Calu3 (cell line): ENCODE results near the gene GLB1L. TPM values are rescaled to one million over a fixed set of nuclear protein-coding genes. Genes with fewer than 3 reads are reported as not detected.

Source experiments
- BruUV-seq: library from RNA; stranded (reverse); fragments of 400-500 nt; replicated peaks from 2 replicates; lab custom pipeline; 2021; lab: Mats Ljungman, UMichigan
- CTCF ChIA-PET: fragments of 300-600 bp; sonication (Branson Sonifier 250); formaldehyde crosslinking; loops from one replicate; lab custom pipeline; 2022; ENCODE audit warnings: antibody characterized with exemption; lab: Charles Lee
- DNase-seq: peaks from one replicate; pipeline ENCODE4 v3.0.0; 2022
- H3K27ac Mint-ChIP-seq: one replicate; pipeline ENCODE4 v1.8.0; 2022; ENCODE audit warnings: mixed read lengths; ENCODE audit not compliant: unreplicated experiment
- H3K27me3 Mint-ChIP-seq: one replicate; pipeline ENCODE4 v1.8.0; 2022; ENCODE audit warnings: mixed read lengths; ENCODE audit not compliant: unreplicated experiment
- H3K36me3 Mint-ChIP-seq: one replicate; pipeline ENCODE4 v1.8.0; 2022; ENCODE audit warnings: mild to moderate bottlenecking, moderate library complexity, mixed read lengths; ENCODE audit not compliant: insufficient read depth, unreplicated experiment
- H3K4me1 Mint-ChIP-seq: one replicate; pipeline ENCODE4 v1.8.0; 2022; ENCODE audit warnings: mild to moderate bottlenecking, low read depth, mixed read lengths; ENCODE audit not compliant: unreplicated experiment
- H3K4me3 Mint-ChIP-seq: one replicate; pipeline ENCODE4 v1.8.0; 2022; ENCODE audit warnings: mild to moderate bottlenecking, low read depth, moderate library complexity, mixed read lengths; ENCODE audit not compliant: unreplicated experiment
- H3K9me3 Mint-ChIP-seq: one replicate; pipeline ENCODE4 v1.8.0; 2022; ENCODE audit warnings: low read depth, mixed read lengths; ENCODE audit not compliant: unreplicated experiment
- CTCF ChIP-seq: fragments of 200-600 bp; IDR thresholded peaks from one replicate; pipeline ENCODE4 v1.8.0; 2022; ENCODE audit warnings: antibody characterized with exemption; ENCODE audit not compliant: unreplicated experiment
- intact Hi-C: fragments of 100-400 bp; cut with micrococcal nuclease; formaldehyde crosslinking; loops from one replicate; pipeline ENCODE4 v1.10.0; 2022; ENCODE audit not compliant: unreplicated experiment
- total RNA-seq: library from RNA; stranded (reverse); gene quantifications from 2 replicates; pipeline ENCODE4 v1.2.3, GENCODE V29; 2022

GLB1L gene
- total RNA-seq, 1 experiment from 2014 or later = 12.1 TPM

GRCh38 chr2:219252570-219252899 is 7.3 kb upstream of the GLB1L start:
- Mint-ChIP-seq H3K4me1 (peaks cover 56% of the 10 kb centered on the region), H3K4me3 (peak overlapping the region; percentile 95), H3K27ac (peak overlapping the region; percentile 70), H3K36me3 (peaks cover 55% of the 10 kb centered on the region), H3K27me3 (no peaks in the 10 kb centered on the region), H3K9me3 (no peaks in the 10 kb centered on the region)
- CTCF ChIA-PET = interaction anchor here (1.5 to 3.2 kb wide), 3 partner anchors 27 to 42 kb away, joined by 5 to 10 read pairs (median 7); partner anchors contain the start of gene DNAJB2
- no TSS peak for BruUV-seq
- no peak for DNase-seq
- TF ChIP-seq CTCF = no peak
- intact Hi-C loops = loop anchor here (5.0 kb wide), 1 partner anchor 45 kb away; no protein-coding TSS in a partner anchor

- intact Hi-C loops = loop anchor here (5.0 kb wide), 1 partner anchor 45 kb away; no protein-coding TSS in a partner anchor
- no peak for TF ChIP-seq CTCF
- Mint-ChIP-seq H3K4me1 (peaks cover 56% of the 10 kb centered on the region), H3K4me3 (peak overlapping the region; percentile 95), H3K27me3 (no peaks in the 10 kb centered on the region), H3K36me3 (peaks cover 55% of the 10 kb centered on the region), H3K27ac (no peak overlapping the region), H3K9me3 (no peaks in the 10 kb centered on the region)
- BruUV-seq = no TSS peak
- CTCF ChIA-PET = interaction anchor here (1.8 to 3.2 kb wide), 2 partner anchors 35 to 43 kb away, joined by 7 to 10 read pairs; no protein-coding TSS in a partner anchor
- no peak for DNase-seq
These were observed 6.8 kb upstream of the GLB1L start for GRCh38 chr2:219252084-219252483.

GRCh38 chr2:219251656-219252055 is 6.4 kb upstream of the GLB1L start:
- intact Hi-C loops = loop anchor here (5.0 kb wide), 1 partner anchor 46 kb away; no protein-coding TSS in a partner anchor
- Mint-ChIP-seq H3K4me1 (peaks cover 56% of the 10 kb centered on the region), H3K36me3 (peaks cover 57% of the 10 kb centered on the region), H3K4me3 (peak overlapping the region; percentile 95), H3K9me3 (no peaks in the 10 kb centered on the region), H3K27ac (no peak overlapping the region), H3K27me3 (no peaks in the 10 kb centered on the region)
- CTCF ChIA-PET = interaction anchor here (1.0 kb wide), 1 partner anchor 193 kb away, joined by 3 read pairs; no protein-coding TSS in a partner anchor
- BruUV-seq = no TSS peak
- no peak for TF ChIP-seq CTCF
- DNase-seq = no peak

GRCh38 chr2:219250049-219250781 is 5.0 kb upstream of the GLB1L start:
- no peak for DNase-seq
- peak overlapping the region; percentile 96 for H3K27ac Mint-ChIP-seq
- peaks cover 55% of the 10 kb centered on the region for H3K4me1 Mint-ChIP-seq
- no peaks in the 10 kb centered on the region for H3K27me3 Mint-ChIP-seq
- H3K4me3 Mint-ChIP-seq = peak overlapping the region; percentile 54
- BruUV-seq = no TSS peak
- CTCF ChIA-PET = interaction anchor here (1.1 to 2.6 kb wide), 4 partner anchors 22 to 45 kb away, joined by 4 to 26 read pairs (median 10); partner anchors contain the start of gene DNAJB2
- no peak for TF ChIP-seq CTCF
- intact Hi-C loops = loop anchor here (5.0 kb wide), 1 partner anchor 47 kb away; no protein-coding TSS in a partner anchor
- no peaks in the 10 kb centered on the region for H3K9me3 Mint-ChIP-seq
- H3K36me3 Mint-ChIP-seq = peaks cover 72% of the 10 kb centered on the region
